ENCODE measurements around the gene SH2D4B.

DNA sequence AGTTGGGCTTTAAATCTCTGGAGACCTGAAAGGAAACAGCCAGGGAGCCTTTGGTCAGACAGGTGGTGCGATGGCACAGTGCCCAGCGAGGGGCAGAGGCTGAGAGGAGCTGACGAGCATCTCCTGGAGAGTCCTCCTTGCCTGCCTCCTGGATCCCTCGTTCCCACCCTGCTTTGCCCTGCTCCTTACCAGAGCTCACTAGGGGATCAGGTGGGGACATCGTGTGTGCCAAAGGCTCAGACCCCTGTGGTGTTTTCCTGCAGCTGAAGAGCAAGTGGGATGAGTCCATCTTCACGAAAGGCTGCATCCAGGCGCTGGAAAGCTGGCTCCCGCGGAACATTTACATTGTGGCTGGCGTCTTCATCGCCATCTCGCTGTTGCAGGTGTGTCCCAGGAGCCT, 21.8 kb upstream of the SH2D4B start:
- no peak for TF ChIP-seq POLR2AphosphoS5 (IDR thresholded peaks at IDR 0.05; ENCODE audit: low read depth)
- TF ChIP-seq, protein P1, sequence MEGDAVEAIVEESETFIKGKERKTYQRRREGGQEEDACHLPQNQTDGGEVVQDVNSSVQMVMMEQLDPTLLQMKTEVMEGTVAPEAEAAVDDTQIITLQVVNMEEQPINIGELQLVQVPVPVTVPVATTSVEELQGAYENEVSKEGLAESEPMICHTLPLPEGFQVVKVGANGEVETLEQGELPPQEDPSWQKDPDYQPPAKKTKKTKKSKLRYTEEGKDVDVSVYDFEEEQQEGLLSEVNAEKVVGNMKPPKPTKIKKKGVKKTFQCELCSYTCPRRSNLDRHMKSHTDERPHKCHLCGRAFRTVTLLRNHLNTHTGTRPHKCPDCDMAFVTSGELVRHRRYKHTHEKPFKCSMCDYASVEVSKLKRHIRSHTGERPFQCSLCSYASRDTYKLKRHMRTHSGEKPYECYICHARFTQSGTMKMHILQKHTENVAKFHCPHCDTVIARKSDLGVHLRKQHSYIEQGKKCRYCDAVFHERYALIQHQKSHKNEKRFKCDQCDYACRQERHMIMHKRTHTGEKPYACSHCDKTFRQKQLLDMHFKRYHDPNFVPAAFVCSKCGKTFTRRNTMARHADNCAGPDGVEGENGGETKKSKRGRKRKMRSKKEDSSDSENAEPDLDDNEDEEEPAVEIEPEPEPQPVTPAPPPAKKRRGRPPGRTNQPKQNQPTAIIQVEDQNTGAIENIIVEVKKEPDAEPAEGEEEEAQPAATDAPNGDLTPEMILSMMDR (IDR thresholded peaks at IDR 0.05; ENCODE audit: insufficient read depth, low read length), result no peak
- TF ChIP-seq, protein P2, sequence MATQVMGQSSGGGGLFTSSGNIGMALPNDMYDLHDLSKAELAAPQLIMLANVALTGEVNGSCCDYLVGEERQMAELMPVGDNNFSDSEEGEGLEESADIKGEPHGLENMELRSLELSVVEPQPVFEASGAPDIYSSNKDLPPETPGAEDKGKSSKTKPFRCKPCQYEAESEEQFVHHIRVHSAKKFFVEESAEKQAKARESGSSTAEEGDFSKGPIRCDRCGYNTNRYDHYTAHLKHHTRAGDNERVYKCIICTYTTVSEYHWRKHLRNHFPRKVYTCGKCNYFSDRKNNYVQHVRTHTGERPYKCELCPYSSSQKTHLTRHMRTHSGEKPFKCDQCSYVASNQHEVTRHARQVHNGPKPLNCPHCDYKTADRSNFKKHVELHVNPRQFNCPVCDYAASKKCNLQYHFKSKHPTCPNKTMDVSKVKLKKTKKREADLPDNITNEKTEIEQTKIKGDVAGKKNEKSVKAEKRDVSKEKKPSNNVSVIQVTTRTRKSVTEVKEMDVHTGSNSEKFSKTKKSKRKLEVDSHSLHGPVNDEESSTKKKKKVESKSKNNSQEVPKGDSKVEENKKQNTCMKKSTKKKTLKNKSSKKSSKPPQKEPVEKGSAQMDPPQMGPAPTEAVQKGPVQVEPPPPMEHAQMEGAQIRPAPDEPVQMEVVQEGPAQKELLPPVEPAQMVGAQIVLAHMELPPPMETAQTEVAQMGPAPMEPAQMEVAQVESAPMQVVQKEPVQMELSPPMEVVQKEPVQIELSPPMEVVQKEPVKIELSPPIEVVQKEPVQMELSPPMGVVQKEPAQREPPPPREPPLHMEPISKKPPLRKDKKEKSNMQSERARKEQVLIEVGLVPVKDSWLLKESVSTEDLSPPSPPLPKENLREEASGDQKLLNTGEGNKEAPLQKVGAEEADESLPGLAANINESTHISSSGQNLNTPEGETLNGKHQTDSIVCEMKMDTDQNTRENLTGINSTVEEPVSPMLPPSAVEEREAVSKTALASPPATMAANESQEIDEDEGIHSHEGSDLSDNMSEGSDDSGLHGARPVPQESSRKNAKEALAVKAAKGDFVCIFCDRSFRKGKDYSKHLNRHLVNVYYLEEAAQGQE (IDR thresholded peaks at IDR 0.05; ENCODE audit: insufficient replicate concordance, low read depth), result no peak

All from HL-60 (cell line).